ENCODE data around the gene CPO. TPM values are rescaled to one million over a fixed set of nuclear protein-coding genes. Genes with fewer than 3 reads are reported as not detected.

Gene CPO
- total and polyA plus RNA-seq, 7 donors: 0.12 to 1.1 (median 0.95) TPM; not detected in 2

DNA sequence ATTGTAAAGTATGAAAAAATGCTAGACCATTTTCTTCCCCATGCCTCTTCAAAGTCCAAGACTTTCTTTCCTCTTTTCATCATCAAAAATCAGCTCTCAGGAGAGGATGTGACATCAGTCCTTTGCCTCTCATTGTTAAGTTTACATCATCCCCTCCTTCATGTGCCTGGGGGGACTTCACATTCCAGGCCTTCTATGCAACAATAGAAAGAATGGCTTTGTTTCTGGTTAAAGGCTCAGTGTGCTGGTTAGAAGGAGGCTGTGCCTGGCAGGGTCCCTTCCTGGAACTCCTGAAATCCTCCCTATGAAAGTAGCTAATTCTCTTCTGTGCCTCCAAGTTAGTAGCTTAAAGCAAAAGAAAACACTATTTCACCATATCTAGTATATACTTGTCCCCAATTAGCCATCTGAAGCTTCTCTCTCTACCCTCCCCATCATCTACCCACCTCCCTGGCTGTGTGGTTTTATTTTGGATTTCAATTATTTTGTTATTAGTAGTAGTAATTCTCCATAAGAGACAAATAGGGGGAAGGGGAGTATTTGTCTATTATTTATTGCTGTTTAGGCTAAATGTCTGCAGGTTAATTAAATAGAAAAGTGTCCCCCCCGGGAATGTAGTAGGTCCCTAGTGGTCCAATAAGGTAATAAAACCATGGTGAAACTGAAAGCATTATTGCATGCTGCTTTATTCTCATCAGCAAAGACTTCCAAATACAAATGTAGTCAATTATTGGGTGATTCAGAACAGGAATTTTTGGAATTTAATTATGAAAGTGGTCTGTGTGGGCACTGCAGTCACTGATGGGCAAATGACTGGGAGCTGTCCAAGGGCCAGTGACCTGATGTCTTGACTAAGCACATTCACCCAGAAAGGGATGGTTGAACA is 69.0 kb downstream of the CPO start:
- no peak for DNase-seq
- no peak overlapping the region for H3K4me3 ChIP-seq
- H3K4me1 ChIP-seq: no peaks in the 10 kb centered on the region
- no peaks in the 10 kb centered on the region for H3K36me3 ChIP-seq
- H3K9me3 ChIP-seq: no peaks in the 10 kb centered on the region
- H3K27me3 ChIP-seq: no peaks in the 10 kb centered on the region
- intact Hi-C loops (cut with DNase I): no loop called here
- TF ChIP-seq, protein P1, sequence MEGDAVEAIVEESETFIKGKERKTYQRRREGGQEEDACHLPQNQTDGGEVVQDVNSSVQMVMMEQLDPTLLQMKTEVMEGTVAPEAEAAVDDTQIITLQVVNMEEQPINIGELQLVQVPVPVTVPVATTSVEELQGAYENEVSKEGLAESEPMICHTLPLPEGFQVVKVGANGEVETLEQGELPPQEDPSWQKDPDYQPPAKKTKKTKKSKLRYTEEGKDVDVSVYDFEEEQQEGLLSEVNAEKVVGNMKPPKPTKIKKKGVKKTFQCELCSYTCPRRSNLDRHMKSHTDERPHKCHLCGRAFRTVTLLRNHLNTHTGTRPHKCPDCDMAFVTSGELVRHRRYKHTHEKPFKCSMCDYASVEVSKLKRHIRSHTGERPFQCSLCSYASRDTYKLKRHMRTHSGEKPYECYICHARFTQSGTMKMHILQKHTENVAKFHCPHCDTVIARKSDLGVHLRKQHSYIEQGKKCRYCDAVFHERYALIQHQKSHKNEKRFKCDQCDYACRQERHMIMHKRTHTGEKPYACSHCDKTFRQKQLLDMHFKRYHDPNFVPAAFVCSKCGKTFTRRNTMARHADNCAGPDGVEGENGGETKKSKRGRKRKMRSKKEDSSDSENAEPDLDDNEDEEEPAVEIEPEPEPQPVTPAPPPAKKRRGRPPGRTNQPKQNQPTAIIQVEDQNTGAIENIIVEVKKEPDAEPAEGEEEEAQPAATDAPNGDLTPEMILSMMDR (IDR thresholded peaks at IDR 0.05): no peak
- TF ChIP-seq POLR2A (IDR thresholded peaks at IDR 0.05) (no peak), POLR2AphosphoS5 (IDR thresholded peaks at IDR 0.05) (no peak), EP300 (IDR thresholded peaks at IDR 0.05) (no peak)
- no peak overlapping the region for H3K27ac ChIP-seq
- WGBS, 2 donors: 18 to 50% methylated on average over 1 of the region's 1 CpG

DNA sequence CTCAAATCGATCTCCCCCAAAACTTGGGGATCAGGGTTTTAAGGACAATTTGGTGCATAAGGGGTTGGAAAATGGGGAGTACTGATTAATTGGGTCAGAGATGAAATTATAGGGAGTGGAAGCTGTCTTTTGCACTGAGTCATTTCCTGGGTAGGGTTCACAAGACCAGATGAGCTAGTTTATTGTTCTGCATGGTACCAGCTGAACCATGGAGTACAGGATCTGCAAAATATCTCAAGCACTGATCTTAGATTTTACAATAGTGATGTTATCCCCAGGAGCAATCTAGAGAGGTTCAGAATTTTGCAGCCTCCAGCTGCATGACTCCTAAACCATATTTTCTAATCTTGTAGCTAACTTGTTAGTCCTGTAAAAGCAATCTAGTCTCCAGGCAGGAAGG is 73.1 kb downstream of the CPO start:
- no peaks in the 10 kb centered on the region for H3K27me3 ChIP-seq
- H3K4me1 ChIP-seq: no peaks in the 10 kb centered on the region
- DNase-seq: no peak
- no peaks in the 10 kb centered on the region for H3K36me3 ChIP-seq
- 51 to 70% methylated on average over 1 of the region's 1 CpG for WGBS, 2 donors
- H3K27ac ChIP-seq: no peak overlapping the region
- H3K9me3 ChIP-seq: no peaks in the 10 kb centered on the region
- H3K4me3 ChIP-seq: no peak overlapping the region
- intact Hi-C loops (cut with DNase I): no loop called here
- TF ChIP-seq EP300 (IDR thresholded peaks at IDR 0.05) (no peak), POLR2AphosphoS5 (IDR thresholded peaks at IDR 0.05) (no peak), POLR2A (IDR thresholded peaks at IDR 0.05) (no peak)
- TF ChIP-seq, protein P1 (IDR thresholded peaks at IDR 0.05): no peak

DNA sequence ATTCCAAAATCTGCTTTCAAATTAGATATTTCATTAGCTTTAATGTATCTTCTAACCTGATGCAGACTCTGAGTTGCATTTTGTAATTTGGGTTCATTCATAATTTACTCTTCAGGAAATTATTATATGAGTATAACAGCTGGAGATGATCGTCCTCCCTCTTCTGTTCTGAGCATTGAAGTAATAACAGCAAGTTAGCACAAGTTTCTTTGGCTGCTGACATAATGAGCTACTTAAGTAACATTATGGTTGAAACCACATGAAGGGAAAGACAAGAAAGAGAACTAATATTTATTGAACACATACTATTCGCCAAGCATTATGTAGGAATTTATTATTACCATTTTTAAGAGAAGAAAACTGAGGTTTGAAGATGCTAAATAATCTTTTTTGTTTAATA is 75.1 kb downstream of the CPO start:
- intact Hi-C loops (cut with DNase I): no loop called here
- Histone ChIP-seq H3K4me1 (no peaks in the 10 kb centered on the region), H3K27me3 (no peaks in the 10 kb centered on the region), H3K9me3 (no peaks in the 10 kb centered on the region), H3K4me3 (no peak overlapping the region), H3K36me3 (no peaks in the 10 kb centered on the region), H3K27ac (no peak overlapping the region)
- no peak for TF ChIP-seq EP300 (IDR thresholded peaks at IDR 0.05)
- no peak for TF ChIP-seq POLR2A (IDR thresholded peaks at IDR 0.05)
- TF ChIP-seq POLR2AphosphoS5 (IDR thresholded peaks at IDR 0.05): no peak
- TF ChIP-seq, protein P1 (IDR thresholded peaks at IDR 0.05): no peak
- WGBS, 2 donors: 77 to 84% methylated on average over 2 of the region's 2 CpGs
- no peak for DNase-seq

DNA sequence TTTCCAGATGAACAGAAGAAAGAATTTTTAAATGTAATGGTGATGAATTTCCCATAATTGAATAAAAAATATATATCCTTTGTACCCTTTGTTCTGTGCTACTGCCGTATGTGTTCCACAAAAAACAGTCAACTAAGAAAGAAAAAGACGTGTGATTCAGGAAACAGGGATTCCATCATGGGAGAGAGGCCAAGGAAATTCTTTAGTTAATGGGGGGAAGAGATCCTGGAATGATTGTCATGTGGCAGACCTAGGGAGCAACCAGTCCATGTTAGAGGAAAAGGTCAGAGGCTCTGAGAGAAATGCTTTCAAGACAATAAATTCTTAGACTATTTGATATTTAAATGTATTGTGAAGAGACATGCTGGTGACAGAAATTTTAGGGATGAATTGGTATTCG is 76.6 kb downstream of the CPO start:
- 59 to 77% methylated on average over 3 of the region's 3 CpGs for WGBS, 2 donors
- no peaks in the 10 kb centered on the region for H3K27me3 ChIP-seq
- TF ChIP-seq EP300 (IDR thresholded peaks at IDR 0.05) (no peak), POLR2AphosphoS5 (IDR thresholded peaks at IDR 0.05) (no peak), POLR2A (IDR thresholded peaks at IDR 0.05) (no peak)
- TF ChIP-seq, protein P1 (IDR thresholded peaks at IDR 0.05): no peak
- H3K36me3 ChIP-seq: no peaks in the 10 kb centered on the region
- no peak for DNase-seq
- H3K4me3 ChIP-seq: no peak overlapping the region
- H3K4me1 ChIP-seq: no peaks in the 10 kb centered on the region
- H3K9me3 ChIP-seq: no peaks in the 10 kb centered on the region
- intact Hi-C loops (cut with DNase I): no loop called here
- H3K27ac ChIP-seq: no peak overlapping the region

Other genes starting within 250 kb of the CPO start
- gene DYTN, start 221.1 kb upstream of the CPO start, total RNA-seq: not detected
- not detected for gene DYTN, start 221.1 kb upstream of the CPO start, polyA plus RNA-seq
- 1 to 10 TPM; 1.3 to 2.2 (median 1.8) TPM for gene MDH1B, start 174.2 kb upstream of the CPO start, total RNA-seq
- under 1 TPM in 1 of 3 donors, not detected in 2; 0.28 TPM for gene MDH1B, start 174.2 kb upstream of the CPO start, polyA plus RNA-seq
- 10 to 100 TPM; 27.3 to 35.3 (median 32.0) TPM for gene FASTKD2, start 173.9 kb upstream of the CPO start, total RNA-seq
- 10 to 100 TPM in 1 of 3 donors, 1 to 10 TPM in 2; 6.2 to 16.4 (median 8.4) TPM for gene FASTKD2, start 173.9 kb upstream of the CPO start, polyA plus RNA-seq
- gene KLF7, start 226.4 kb downstream of the CPO start, total RNA-seq: 10 to 100 TPM; 21.2 to 52.1 (median 25.1) TPM
- gene KLF7, start 226.4 kb downstream of the CPO start, polyA plus RNA-seq: 1 to 10 TPM in 1 of 3 donors, under 1 TPM in 2; 0.60 to 7.8 (median 0.69) TPM